ENCODE measurements around the gene PDE1C. TPM values are rescaled to one million over a fixed set of nuclear protein-coding genes. Genes with fewer than 3 reads are reported as not detected.
A peak's percentile ranks its signal among the peaks of the same experiment; 100 is the strongest.

PDE1C gene
- total and polyA plus RNA-seq, 2 donors (not counting 1 experiment from before 2014, with no cell fraction given): 16.6 to 27.6 TPM

- no peaks in the 10 kb centered on the region for H3K36me3 ChIP-seq (ENCODE audit: control insufficient read depth, insufficient read depth, low read length)
- no peaks in the 10 kb centered on the region for H3K27me3 ChIP-seq (ENCODE audit: control insufficient read depth, insufficient read depth, low read length)
- no peak for DNase-seq (ENCODE audit: low read depth in 2 of 2)
- no peak overlapping the region for H3K9ac ChIP-seq (ENCODE audit: insufficient read depth, low read length)
- H4K20me1 ChIP-seq (ENCODE audit: control insufficient read depth, extremely low read depth, insufficient read depth, low read length): no peaks in the 10 kb centered on the region
- no peak for TF ChIP-seq EZH2 (IDR thresholded peaks at IDR 0.05; ENCODE audit: low read length, missing control alignments)
- TF ChIP-seq CTCF (conservative IDR thresholded peaks at IDR 0.05 in 1 of 2, IDR thresholded peaks at IDR 0.05 in 1 of 2; ENCODE audit: low read depth in 1 of 2, low read length in 2 of 2): no peak
- H3K79me2 ChIP-seq (ENCODE audit: control insufficient read depth, insufficient read depth, low read length): no peaks in the 10 kb centered on the region
- no peak overlapping the region for H2AFZ ChIP-seq (ENCODE audit: low read length)
- H3K4me2 ChIP-seq (ENCODE audit: extremely low read depth, insufficient read depth, low read length): no peak overlapping the region
- no peak overlapping the region for H3K4me3 ChIP-seq (replicated peaks in 1 of 4; ENCODE audit: control extremely low read depth in 1 of 4, insufficient read depth in 1 of 4, low read depth in 3 of 4, low read length in 4 of 4)
- H3K27ac ChIP-seq (ENCODE audit: insufficient read depth, low read length): no peak overlapping the region
- no peaks in the 10 kb centered on the region for H3K9me3 ChIP-seq (ENCODE audit: control insufficient read depth, insufficient read depth, low read depth, low read length)
- no peaks in the 10 kb centered on the region for H3K4me1 ChIP-seq (ENCODE audit: control insufficient read depth, extremely low read depth, insufficient read depth, low read length)
These were observed 27.3 kb downstream of the PDE1C start for GRCh38 chr7:32042900-32043299.

- H3K4me1 ChIP-seq (ENCODE audit: control insufficient read depth, extremely low read depth, insufficient read depth, low read length): no peaks in the 10 kb centered on the region
- no peak overlapping the region for H3K4me2 ChIP-seq (ENCODE audit: extremely low read depth, insufficient read depth, low read length)
- no peaks in the 10 kb centered on the region for H4K20me1 ChIP-seq (ENCODE audit: control insufficient read depth, extremely low read depth, insufficient read depth, low read length)
These were observed 31.0 kb downstream of the PDE1C start for GRCh38 chr7:32039000-32039756.

More at GRCh38 chr7:32039000-32039756, 31.0 kb downstream of the PDE1C start:
- Histone ChIP-seq H2AFZ (ENCODE audit: low read length) (no peak overlapping the region), H3K27me3 (ENCODE audit: control insufficient read depth, insufficient read depth, low read length) (no peaks in the 10 kb centered on the region), H3K79me2 (ENCODE audit: control insufficient read depth, insufficient read depth, low read length) (no peaks in the 10 kb centered on the region), H3K9ac (ENCODE audit: insufficient read depth, low read length) (no peak overlapping the region), H3K36me3 (ENCODE audit: control insufficient read depth, insufficient read depth, low read length) (no peaks in the 10 kb centered on the region), H3K27ac (ENCODE audit: insufficient read depth, low read length) (no peak overlapping the region), H3K4me3 (replicated peaks in 1 of 4; ENCODE audit: control extremely low read depth in 1 of 4, insufficient read depth in 1 of 4, low read depth in 3 of 4, low read length in 4 of 4) (no peak overlapping the region), H3K9me3 (ENCODE audit: control insufficient read depth, insufficient read depth, low read depth, low read length) (no peaks in the 10 kb centered on the region)
- no peak for DNase-seq (ENCODE audit: low read depth in 2 of 2)
- TF ChIP-seq EZH2 (IDR thresholded peaks at IDR 0.05; ENCODE audit: low read length, missing control alignments) (no peak), CTCF (conservative IDR thresholded peaks at IDR 0.05 in 1 of 2, IDR thresholded peaks at IDR 0.05 in 1 of 2; ENCODE audit: low read depth in 1 of 2, low read length in 2 of 2) (peak in 1 of 2 donors; percentile 1)
